B cell (primary cell): ENCODE data around the gene CACNA2D4.

Source experiments
- EZH2 ChIP-seq: IDR thresholded peaks from 2 replicates; pipeline ENCODE4 v1.6.1; 2012; ENCODE audit warnings: borderline replicate concordance, low read depth, mild to moderate bottlenecking, moderate library complexity, low read length; ENCODE audit not compliant: insufficient read depth, poor library complexity, severe bottlenecking
- TF ChIP-seq, protein P1 (sequence below): fragments of 200-600 bp; IDR thresholded peaks from one replicate; pipeline ENCODE4 v1.8.0; 2022; ENCODE audit warnings: antibody characterized with exemption, mild to moderate bottlenecking

DNA sequence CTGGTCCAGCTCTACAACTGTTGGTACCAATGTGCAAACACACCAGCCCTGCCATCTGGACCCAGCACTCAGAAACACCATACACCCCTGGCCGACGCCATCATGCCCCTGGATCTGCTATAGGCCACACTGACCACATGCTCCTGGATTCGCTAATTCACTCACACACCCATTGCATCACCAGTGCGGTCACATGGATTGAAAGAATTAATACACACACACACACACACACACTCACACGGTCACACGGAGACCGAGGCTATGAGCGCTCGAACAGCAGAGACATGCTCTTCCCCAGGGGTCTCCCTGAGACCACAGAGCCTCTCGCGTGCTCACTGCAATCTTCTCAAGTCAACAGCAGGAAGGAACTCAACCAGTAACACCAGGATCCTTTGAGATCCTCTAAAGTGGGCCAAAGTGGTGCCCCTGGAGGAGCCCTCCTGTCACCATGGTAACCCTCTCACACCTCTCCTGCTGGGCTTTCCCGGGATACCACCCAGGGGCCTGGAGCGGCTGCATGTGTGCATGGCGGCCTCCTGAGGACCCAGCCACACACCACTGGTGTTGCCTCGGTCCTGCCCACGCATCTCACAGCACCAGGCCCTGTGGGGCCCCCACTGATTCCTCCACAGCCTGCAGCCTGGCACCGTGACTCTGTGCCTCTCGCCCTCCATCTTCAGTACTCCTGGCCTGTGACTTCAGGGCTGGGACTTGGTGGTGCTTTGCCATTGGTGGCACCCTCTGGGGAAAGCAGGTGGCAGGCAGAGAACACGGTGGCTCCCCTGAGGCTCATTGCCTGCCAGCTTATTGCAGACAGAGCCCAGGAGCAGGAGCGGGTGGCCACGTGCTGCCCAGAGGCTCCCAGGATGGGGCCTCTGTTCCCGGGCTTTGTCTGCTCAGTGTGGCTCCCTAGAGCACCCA lies 83.0 kb downstream of the CACNA2D4 start:
- TF ChIP-seq, protein P1, sequence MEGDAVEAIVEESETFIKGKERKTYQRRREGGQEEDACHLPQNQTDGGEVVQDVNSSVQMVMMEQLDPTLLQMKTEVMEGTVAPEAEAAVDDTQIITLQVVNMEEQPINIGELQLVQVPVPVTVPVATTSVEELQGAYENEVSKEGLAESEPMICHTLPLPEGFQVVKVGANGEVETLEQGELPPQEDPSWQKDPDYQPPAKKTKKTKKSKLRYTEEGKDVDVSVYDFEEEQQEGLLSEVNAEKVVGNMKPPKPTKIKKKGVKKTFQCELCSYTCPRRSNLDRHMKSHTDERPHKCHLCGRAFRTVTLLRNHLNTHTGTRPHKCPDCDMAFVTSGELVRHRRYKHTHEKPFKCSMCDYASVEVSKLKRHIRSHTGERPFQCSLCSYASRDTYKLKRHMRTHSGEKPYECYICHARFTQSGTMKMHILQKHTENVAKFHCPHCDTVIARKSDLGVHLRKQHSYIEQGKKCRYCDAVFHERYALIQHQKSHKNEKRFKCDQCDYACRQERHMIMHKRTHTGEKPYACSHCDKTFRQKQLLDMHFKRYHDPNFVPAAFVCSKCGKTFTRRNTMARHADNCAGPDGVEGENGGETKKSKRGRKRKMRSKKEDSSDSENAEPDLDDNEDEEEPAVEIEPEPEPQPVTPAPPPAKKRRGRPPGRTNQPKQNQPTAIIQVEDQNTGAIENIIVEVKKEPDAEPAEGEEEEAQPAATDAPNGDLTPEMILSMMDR: no peak
- TF ChIP-seq EZH2: no peak
